ENCODE data around the gene KREMEN1.

GRCh38 chr22:29122041-29122440 is 49.2 kb downstream of the KREMEN1 start:
- TF ChIP-seq CTCF (IDR thresholded peaks at IDR 0.05; ENCODE audit: low read depth, low read length) (no peak), POLR2A (IDR thresholded peaks at IDR 0.05; ENCODE audit: extremely low read depth, insufficient read length) (no peak), MYC (IDR thresholded peaks at IDR 0.05; ENCODE audit: low read depth, low read length) (no peak)
- TF ChIP-seq, protein P1, sequence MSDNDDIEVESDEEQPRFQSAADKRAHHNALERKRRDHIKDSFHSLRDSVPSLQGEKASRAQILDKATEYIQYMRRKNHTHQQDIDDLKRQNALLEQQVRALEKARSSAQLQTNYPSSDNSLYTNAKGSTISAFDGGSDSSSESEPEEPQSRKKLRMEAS (IDR thresholded peaks at IDR 0.05; ENCODE audit: low read depth, low read length) = no peak

All from NB4 (cell line).